GM19463 (cell line): Measurements from ENCODE around the gene LTBP1.

ENCODE experiments used
- ATAC-seq: cut with Tn5 transposase; IDR thresholded peaks from one replicate; pipeline ENCODE4 v1.9.1; 2021; ENCODE audit warnings: mild to moderate bottlenecking, moderate library complexity; ENCODE audit not compliant: unreplicated experiment

Gene LTBP1

DNA sequence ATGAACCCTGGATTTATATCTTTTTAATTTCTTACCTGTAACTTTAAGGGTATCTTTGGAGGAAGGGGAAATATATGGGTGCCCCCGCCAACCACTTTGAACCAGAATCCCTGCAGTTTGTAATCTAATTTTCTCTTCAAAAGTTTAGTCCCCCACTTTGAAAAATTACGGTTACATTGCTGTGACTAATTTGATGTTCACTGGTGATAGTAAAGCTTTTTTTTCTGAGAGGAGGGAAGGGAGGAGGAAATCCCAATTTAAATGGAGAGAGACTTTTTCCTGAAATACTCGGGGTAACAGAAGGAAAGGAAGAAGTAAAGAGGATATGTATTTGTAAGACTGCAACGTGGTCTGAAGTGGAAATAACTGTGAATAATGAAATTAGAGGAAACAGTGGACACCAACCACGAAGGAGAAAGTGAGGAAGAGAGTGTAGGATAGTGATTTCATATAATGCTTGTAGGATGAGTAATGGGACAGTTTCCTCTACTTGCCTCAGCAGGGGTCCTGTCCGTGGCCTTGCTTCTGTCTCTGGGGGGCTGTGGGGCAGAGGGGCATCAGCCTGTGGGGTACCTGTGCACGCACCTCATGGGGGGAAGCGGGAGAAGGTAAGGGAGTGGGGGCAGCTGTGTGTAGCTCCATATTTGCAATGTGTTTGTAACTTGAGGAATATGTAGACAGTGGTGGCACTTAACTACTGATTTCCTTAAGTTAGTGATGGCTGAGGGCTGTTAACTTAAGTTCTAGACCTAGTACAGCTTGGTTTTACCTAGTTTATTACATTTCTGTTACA lies 161.1 kb downstream of the LTBP1 start:
- no peak for ATAC-seq

DNA sequence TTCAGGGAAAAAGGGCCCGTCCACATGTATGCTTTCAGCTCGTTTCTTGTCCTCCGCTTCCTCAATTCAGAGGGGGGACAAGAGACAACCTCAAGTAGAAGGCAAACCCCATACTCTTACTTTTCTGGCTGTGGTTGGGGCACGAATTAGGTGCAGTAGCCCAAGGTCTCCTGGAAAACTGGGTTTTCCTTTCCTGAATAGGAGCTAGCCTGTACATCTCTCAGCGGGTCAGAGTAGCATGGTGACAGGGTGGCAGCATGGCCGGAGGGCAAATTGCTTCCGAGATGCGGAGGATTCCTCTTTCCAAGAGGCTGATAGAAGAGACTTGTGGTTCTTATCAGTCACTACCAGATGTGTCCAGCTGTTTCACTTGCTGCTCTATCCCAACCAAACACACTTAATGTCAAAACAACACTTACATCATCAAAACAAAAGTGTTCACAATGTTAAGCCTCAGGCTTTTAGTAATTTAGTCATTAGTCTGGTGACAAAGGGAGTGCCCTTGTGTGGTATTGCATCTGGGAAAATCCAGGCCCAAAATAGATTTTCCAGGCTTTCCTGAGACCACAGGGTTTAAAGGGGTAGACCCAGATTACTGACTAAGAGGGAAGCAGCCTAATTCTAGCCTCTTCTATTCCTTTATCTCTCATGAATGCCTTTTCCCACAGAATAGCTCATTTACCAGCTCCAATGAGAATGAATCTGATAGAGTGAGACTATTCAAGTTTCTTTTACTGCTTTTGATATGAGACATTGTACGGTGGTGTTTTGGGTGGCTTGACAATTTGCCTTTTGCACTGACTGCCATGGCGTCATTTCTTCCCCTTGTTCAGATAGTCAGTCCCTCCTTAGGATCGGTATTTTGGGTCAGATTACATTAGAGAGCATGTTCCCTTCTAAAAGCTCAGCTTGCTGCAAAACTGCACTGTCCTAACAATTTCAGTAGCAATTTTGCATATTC lies 162.0 kb downstream of the LTBP1 start:
- ATAC-seq = no peak

DNA sequence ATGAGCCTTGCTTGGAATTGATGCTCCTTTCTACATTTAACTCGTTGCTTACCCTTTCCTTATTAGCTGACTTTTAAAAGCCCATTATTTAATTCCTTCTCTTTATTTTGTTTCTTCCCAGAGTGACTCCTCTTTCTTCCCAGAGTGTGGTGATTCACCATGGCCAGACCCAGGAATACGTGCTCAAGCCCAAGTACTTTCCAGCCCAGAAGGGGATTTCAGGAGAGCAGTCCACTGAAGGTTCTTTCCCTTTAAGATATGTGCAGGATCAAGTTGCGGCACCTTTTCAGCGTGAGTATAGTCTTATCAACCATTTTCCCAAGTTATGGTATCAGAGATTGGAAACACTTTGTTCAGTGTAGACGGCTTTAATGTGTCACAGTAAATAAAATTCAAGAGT lies 163.7 kb downstream of the LTBP1 start:
- ATAC-seq = no peak

DNA sequence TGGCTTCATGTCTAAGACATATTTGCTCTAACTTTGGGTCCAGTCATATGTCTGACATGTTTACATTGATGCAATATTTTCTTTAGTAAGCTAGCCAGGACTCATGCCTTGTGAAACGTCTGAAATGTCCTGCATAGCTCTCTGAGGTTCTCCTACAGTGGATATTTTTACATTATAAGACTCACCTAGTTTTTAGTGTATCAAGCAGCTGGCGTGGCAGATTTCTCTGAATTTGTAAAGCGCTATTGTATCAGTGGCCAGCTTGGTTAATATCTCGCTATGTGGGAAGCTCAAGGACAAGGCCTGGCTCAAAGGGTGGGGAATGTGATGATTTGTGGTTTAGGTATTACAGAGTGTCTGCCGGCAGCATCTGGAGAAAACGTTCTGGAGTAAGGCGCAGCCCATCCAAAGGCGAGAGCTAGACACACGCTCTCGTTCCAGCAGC lies 164.3 kb downstream of the LTBP1 start:
- ATAC-seq = no peak

DNA sequence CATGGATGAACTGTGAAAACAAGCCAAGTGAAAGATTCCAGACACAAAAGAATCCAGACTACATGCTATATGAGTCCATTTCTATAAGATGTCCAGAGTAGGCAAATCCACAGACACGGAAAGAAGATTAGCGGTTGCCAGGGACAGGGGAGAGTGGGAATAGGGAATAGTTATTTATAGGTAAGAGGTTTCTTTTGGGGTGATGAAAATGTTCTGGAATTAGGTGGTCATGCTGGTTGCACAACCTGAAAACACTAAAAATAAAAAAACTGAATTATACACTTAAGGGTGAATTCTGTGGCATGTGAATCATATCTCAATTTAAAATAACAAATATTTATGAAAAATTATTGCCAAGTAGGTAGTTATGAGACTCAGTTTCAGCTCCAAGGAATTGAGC lies 168.4 kb downstream of the LTBP1 start:
- ATAC-seq = no peak

DNA sequence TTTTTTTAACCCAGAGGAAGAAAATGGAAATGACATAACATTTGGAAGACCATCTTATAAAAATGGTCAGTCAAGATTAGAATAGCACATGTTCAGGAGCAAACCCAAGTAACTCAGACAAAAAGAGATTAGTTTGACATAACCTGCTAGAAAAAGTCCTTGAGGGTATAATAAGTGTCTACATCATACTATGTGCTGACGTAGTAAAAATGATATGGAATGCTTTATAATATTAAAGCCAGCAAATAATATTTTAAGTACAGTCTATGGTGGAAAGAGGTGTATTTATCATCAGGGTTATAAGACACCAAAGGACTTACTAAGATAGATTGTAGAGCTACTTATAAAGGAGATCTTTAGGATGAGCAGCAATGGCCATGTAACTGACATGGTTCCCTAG lies 169.0 kb downstream of the LTBP1 start:
- ATAC-seq = no peak

DNA sequence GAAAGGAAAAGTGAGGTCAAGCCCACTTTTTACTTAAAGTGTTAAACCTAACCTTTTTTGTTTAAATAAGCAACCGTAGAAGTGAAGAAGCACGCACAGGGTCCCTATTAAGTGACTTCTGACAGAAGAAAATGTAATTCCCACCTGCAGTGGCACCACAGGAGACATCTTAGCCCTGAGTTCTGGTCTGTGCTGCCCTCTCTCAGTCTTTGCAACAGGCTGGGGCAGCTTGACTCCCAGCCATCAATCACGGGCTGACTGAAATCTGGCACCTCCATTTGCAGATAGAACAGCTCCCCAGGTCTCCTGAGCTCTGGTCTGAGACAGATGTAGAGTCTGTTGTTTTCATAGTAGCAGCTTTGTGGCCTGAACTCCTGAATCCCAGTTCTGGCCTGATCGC lies 170.0 kb downstream of the LTBP1 start:
- ATAC-seq = no peak

DNA sequence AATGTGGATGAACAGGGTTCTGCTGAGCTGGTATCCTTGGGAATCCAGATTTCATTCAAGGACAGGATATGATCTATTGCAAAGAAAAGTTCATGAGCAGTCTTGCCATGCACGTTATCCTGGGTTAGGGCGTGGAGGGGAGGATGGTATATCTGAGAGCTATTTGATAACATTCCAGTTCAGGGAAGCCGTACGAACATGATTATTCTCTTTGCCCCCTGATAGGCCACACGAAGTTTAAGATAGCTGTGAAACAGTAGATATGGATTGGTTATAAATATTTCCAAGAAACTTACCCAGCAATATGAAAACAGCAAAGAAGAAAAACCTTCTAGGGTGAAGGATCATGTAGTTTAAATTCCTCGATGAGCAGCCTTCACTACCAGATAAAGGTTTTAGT lies 171.9 kb downstream of the LTBP1 start:
- no peak for ATAC-seq

DNA sequence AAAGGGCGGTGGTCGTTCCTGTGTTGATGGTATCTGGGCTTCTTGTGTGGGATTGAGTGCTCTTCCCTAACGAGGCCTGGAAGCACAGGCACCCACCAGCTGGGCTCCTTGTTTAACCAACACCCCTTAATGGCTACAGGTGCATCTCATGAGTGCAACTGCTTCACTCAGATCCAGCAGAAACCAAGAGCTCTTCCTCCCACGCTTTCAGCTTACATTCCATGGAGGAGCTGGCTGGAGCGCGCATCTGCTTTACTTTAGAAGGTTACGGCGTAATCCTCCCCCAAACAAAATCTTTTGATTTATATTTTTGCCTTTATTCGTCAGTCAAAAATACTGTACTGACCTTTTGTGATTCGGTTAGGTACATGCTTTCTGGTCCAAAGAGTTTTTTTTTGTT lies 174.7 kb downstream of the LTBP1 start:
- ATAC-seq = no peak

DNA sequence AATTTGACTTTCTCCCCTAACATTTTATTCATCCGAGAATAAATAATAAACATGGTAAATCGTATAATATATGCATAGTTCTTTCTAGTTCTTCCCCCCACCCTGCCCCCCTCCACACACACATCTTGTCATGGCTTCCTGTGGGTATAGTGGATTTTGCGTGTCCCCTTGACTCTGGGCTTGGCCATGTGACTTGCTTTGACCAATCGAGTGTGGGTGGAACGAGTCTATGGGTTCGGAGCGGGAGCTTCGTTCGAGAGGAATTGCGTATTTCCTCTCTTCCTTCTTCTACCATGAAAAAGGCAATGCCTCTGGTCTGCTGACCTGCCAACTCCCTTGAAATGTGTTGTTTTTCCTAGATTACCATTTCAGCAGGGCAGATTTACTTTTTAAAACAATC lies 175.2 kb downstream of the LTBP1 start:
- no peak for ATAC-seq

DNA sequence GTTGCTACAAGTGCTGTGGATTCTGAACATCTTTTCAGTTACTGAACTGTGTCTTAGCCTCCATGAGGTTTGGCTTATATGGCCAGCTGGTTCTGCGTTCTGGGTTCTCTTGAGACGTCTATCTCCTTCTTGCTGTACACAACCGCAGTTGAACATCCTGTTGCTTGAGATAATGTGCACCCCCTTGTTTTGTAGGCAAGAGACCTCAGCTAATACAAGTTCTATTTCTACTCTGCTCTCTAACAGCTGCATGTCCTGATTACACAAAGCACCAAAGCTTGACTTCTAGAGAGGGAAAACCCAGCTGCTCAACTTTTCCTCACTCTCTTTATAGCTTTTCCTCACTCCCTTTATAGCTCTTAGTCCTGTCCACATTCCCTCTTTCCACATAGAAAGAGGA lies 176.0 kb downstream of the LTBP1 start:
- ATAC-seq = no peak

DNA sequence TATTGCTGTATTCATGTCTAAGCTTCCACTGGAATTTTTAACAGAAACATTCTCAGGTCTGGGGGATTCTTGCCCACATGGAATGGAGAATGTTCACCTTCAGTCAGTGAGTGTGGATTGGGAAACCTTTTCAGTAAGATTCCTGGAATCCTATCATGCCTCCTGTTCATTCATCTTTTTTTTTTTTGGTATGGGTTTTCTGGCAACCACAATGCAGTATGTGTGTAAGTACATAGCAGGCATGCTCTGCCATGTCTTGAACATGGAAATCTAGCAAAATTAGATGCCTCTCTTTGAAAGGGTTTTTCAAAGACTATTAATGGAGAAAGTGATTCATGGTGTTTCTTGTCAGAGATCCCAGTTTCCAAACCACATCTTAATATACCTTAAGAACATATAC lies 176.5 kb downstream of the LTBP1 start:
- no peak for ATAC-seq

DNA sequence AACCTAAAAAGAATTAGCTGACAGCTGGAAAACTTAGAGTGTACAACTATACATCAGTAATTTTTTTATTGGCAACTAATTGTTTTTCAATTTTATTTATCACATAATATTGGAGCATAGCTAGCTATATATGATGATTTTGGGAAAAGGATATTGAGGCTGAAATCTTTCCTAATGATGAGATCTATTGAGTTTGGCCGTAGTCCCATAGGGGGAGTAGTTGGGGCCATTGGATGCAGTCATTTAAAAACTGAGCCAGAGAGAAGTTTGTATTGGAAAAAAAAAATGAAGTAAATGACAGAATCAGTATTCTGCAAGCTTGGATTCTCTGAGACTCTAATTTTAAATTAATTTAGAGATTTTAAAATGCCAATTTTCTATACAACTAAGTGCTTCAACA lies 179.8 kb downstream of the LTBP1 start:
- ATAC-seq = no peak

DNA sequence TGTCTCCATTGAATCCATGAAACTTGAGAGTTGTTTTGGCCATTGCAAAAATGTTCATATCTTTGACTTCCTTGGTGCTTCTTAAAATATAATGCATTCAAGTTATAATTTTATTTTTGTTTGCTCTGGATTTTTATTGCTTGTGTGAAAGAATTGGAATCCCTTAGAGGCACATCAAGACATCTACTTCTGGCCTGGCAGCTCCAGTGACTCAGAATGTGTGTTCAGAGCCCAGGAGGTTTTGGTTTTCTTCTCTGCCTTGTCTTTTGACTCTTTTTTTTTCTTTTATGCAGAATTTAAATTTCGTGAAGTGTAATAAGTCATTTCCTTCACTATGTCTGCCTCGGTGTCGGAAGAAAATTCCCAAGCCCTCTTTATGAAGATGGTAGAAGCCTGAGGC lies 180.2 kb downstream of the LTBP1 start:
- ATAC-seq = no peak

DNA sequence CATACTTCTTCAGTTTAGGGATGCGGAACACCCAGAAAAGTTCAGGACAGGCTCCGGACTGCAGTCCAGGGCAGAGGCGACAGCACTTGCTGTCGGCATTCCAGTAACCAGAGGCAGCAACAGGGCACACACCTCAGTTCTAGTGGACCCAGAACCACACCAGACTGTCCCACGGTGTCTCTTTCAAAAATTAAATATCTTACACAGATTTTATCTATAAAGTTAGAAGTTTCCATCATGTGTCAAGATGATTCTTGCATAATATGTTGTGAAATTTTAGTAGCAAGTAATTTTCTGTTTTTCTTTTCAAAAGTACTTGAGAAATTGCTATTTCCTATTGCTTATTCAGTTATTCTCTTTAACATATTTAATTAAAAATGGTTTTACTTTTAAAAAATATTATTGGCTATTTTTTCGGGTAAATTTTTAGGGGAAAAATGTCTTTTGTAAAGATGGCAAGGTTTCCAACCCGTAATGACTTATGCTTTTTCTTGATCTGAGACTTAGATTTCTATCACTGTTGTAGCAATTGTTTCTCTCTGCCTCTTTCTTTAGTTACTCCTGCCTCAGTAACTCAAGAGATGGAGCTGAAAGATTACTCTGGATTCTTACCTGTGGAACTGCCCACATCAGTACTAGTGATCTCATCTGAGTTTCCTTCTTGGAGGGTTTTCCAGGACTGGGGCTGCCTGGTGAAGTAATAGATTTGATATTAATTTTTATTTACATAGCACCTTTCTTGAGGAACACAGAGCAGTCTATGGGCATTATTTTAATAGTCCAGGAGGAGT lies 182.7 kb downstream of the LTBP1 start:
- ATAC-seq = no peak

DNA sequence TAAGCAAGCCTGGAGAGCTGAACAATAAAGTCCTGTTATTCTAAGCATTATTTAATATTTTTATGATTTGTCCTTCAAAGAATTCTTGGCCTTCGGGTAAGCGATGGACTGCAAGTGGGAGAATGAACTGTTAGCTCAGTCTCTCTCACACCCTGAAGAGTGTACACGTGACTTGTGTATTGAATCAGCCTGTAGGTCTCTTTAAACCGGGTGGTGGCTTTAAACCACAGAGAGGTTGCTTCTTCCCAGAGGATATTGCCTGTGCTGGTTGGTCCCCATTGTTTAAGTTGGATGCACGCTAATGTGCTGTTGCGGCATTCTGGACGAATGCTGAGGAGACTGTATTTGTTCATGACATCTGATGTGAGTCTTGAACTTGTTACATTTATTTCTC lies 183.3 kb downstream of the LTBP1 start:
- ATAC-seq = no peak

DNA sequence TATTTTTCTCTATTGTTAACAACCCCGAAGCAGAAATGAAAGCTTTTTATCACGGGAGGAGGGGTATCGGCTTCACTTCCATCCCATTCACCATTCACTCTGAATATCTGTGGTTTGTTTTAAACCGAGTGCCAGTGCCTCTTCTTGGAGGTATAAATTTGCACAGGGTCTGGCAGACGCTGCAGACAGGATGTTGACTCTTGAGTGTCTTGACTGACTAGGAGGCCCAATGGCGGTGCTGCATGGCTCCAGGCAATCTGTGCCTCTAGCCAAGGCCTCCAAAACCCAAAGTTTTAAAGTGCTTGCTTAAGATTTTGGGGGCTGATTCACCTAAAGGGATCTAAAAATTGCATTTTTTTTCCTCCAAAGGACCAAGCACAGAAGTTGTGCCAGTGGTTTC lies 183.8 kb downstream of the LTBP1 start:
- ATAC-seq = no peak

DNA sequence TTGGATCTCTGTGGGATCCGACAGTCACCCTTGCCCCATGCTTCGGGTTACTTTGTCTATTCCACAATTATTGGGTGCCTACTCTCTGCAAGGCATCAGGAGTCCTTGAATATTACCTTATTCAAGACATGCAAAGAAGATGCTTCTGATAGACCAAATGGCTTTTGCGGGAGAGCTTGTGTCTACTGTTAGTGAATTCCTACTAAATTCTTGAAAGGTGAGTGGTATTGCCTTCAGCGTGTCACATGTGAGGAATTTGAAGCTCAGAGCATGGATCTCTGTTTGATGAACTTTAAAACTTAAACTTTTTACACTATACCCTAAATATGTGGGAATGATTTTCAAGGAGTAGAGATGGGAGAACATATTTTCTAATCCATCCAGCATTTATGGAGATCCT lies 184.4 kb downstream of the LTBP1 start:
- no peak for ATAC-seq

DNA sequence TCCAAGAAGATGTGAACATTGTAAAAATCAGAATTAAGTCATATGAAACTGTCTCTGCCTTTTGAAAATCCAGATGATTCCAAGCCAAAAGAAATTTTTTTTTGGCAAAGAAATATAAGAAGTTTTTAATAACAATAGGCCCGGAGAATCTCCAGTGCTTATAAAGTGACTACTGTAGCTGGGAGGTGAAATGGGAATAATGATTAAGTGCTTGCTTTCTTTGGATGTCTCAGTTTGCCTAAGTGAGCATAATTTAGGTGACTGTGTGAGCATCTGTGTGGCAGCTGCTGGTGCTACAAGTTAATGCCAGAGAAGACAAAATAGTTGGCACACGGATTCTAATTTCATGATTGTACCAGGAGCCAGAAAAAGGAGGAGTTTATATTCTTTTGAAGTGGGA lies 185.0 kb downstream of the LTBP1 start:
- ATAC-seq = no peak

DNA sequence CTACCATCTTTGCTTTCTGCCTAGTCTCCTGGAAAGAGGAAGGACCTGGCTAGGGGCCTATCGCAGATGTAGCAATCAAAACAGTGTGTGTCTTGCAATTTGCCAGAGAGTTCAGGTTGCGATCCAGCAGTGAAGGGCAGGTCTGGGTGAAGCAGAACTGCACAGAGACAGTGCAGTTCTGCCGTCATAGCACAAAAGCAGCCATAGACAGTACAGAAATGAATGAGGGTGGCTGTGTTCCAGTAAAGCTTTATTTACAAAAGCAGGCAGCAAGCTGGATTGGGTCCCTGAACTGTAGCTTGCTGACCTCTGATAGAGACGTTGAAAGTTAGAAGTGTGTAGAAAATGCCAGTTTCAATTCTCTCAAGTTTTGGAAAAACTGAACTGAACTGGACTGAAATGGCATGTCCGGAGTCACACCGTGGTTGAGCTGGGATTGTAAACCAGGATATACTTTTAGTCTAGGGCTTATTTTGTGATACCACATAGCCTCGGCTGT lies 186.8 kb downstream of the LTBP1 start:
- ATAC-seq = no peak
